HG03045 (cell line): Measurements from ENCODE around the gene TOX3.

Experiments
- ATAC-seq: cut with Tn5 transposase; IDR thresholded peaks from one replicate; pipeline ENCODE4 v1.9.1; 2021; ENCODE audit warnings: mild to moderate bottlenecking, moderate library complexity; ENCODE audit not compliant: unreplicated experiment

TOX3 gene

GRCh38 chr16:52539191-52539590 lies 7.8 kb downstream of the TOX3 start:
- ATAC-seq, result no peak

GRCh38 chr16:52538511-52538910 lies 8.4 kb downstream of the TOX3 start:
- no peak for ATAC-seq

- no peak for ATAC-seq
These were observed 9.4 kb downstream of the TOX3 start for GRCh38 chr16:52537516-52537915.

- ATAC-seq, result no peak
These were observed 11.9 kb downstream of the TOX3 start for GRCh38 chr16:52535076-52535475.

GRCh38 chr16:52533296-52533695 lies 13.6 kb downstream of the TOX3 start:
- ATAC-seq, result no peak

GRCh38 chr16:52532384-52532783 lies 14.6 kb downstream of the TOX3 start:
- ATAC-seq, result no peak

- ATAC-seq, result no peak
These were observed 17.7 kb downstream of the TOX3 start for GRCh38 chr16:52529226-52529625.

- no peak for ATAC-seq
These were observed 18.4 kb downstream of the TOX3 start for GRCh38 chr16:52528393-52529065.

GRCh38 chr16:52526830-52527229 lies 20.1 kb downstream of the TOX3 start:
- ATAC-seq, result no peak

- ATAC-seq, result no peak
These were observed 20.7 kb downstream of the TOX3 start for GRCh38 chr16:52526116-52526828.

GRCh38 chr16:52521570-52521969 lies 25.4 kb downstream of the TOX3 start:
- no peak for ATAC-seq

- ATAC-seq, result no peak
These were observed 28.1 kb downstream of the TOX3 start for GRCh38 chr16:52518884-52519283.

- no peak for ATAC-seq
These were observed 31.8 kb downstream of the TOX3 start for GRCh38 chr16:52515068-52515671.

GRCh38 chr16:52512297-52512987 lies 34.5 kb downstream of the TOX3 start:
- ATAC-seq, result no peak

GRCh38 chr16:52501746-52502145 lies 45.2 kb downstream of the TOX3 start:
- no peak for ATAC-seq

- no peak for ATAC-seq
These were observed 46.0 kb downstream of the TOX3 start for GRCh38 chr16:52500963-52501362.

GRCh38 chr16:52499060-52499440 lies 47.9 kb downstream of the TOX3 start:
- ATAC-seq, result no peak

- ATAC-seq, result no peak
These were observed 48.4 kb downstream of the TOX3 start for GRCh38 chr16:52498328-52499059.

GRCh38 chr16:52497067-52497816 lies 49.7 kb downstream of the TOX3 start:
- ATAC-seq, result no peak
